ENCODE data around the gene ASIC4.

Gene ASIC4

GRCh38 chr2:219514196-219514761 lies at the start of gene ASIC4:
Gene ASIC4, plus strand, starts transcription at chr2:219514482. Its CDS starts 243 bp downstream, at chr2:219514725.
- DNase-seq: no peak

GRCh38 chr2:219465659-219466561 lies 48.4 kb upstream of the ASIC4 start:
- no peak for DNase-seq

- no peak for DNase-seq
These were observed 47.2 kb upstream of the ASIC4 start for GRCh38 chr2:219466816-219467735.

- DNase-seq: no peak
These were observed 46.6 kb upstream of the ASIC4 start for GRCh38 chr2:219467736-219468075.

GRCh38 chr2:219468410-219469185 lies 45.7 kb upstream of the ASIC4 start:
- DNase-seq: no peak

- DNase-seq: peak; percentile 32
These were observed 45.0 kb upstream of the ASIC4 start for GRCh38 chr2:219469186-219469724.

GRCh38 chr2:219470429-219470828 lies 43.9 kb upstream of the ASIC4 start:
- no peak for DNase-seq

GRCh38 chr2:219471476-219472371 lies 42.6 kb upstream of the ASIC4 start:
- DNase-seq: no peak

GRCh38 chr2:219472629-219473187 lies 41.6 kb upstream of the ASIC4 start:
- DNase-seq: no peak

GRCh38 chr2:219473511-219473910 lies 40.8 kb upstream of the ASIC4 start:
- no peak for DNase-seq

GRCh38 chr2:219474285-219475060 lies 39.8 kb upstream of the ASIC4 start:
- DNase-seq: no peak

GRCh38 chr2:219475278-219475677 lies 39.0 kb upstream of the ASIC4 start:
- no peak for DNase-seq

- DNase-seq: peak; percentile 14
These were observed 38.3 kb upstream of the ASIC4 start for GRCh38 chr2:219475697-219476651.

- no peak for DNase-seq
These were observed 37.6 kb upstream of the ASIC4 start for GRCh38 chr2:219476652-219477151.

- DNase-seq: no peak
These were observed 37.1 kb upstream of the ASIC4 start for GRCh38 chr2:219477179-219477578.

- DNase-seq: no peak
These were observed 36.5 kb upstream of the ASIC4 start for GRCh38 chr2:219477815-219478214.

GRCh38 chr2:219478916-219479315 lies 35.4 kb upstream of the ASIC4 start:
- DNase-seq: no peak

GRCh38 chr2:219480004-219480403 lies 34.3 kb upstream of the ASIC4 start:
- DNase-seq: no peak
